GM18519 (cell line): Measurements from ENCODE around the gene DTNBP1.

Experiments
- ATAC-seq: cut with Tn5 transposase; IDR thresholded peaks from one replicate; pipeline ENCODE4 v1.9.1; 2021; ENCODE audit warnings: mild to moderate bottlenecking, moderate library complexity; ENCODE audit not compliant: unreplicated experiment, low FRiP score

The DTNBP1 gene

DNA sequence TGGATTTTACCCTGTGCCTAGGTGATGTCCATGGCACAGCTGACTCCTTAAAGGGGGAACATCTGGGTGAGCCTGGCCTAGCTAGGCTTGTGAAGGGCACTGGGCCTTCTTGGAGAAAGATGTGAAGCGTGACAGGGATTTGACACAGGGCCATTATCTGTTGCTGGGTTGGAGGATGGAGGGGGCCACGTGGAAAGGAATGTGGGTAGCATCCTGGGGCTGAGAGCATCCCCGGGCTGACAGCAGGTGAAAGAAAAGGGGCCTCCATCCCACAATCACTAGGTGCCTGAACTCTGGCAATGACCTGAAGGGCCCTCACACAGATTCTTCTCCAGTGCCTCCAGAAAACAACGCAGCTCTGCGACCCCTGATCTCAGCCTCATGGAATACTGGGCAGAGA lies 124.7 kb downstream of the DTNBP1 start:
- ATAC-seq: no peak

DNA sequence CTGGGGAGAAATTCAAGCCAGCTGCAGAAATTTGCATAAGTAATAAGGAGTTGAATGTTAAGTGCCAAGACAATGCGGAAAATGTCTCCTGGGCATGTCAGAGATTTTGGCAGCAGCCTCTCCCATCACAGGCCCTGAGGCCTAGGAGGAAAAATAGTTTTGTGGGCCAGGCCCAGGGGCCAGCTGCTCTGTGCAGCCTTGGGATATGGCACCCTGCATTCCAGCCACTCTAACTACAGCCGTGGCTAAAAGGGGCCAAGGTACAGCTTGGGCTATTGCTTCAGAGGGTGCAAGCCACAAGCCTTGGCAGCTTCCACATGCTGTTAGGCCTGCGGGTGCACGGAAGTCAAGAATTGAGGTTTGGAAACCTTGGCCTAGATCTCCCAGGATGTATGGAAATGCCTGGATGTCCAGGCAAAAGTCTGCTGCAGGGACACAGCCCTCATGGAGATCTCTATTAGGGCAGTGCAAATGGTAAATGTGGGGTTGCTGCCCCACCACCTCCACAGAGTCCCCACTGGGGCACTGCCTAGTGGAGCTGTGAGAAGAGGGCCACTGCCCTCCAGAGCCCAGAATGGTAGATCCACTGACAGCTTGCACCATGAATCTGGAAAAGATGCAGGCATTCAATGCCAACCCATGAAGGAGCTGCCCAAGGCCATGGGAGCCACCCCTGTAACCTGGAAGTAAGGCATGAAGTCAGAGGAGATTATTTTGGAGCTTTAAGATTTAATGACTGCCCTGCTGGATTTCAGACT lies 126.5 kb downstream of the DTNBP1 start:
- ATAC-seq: no peak

DNA sequence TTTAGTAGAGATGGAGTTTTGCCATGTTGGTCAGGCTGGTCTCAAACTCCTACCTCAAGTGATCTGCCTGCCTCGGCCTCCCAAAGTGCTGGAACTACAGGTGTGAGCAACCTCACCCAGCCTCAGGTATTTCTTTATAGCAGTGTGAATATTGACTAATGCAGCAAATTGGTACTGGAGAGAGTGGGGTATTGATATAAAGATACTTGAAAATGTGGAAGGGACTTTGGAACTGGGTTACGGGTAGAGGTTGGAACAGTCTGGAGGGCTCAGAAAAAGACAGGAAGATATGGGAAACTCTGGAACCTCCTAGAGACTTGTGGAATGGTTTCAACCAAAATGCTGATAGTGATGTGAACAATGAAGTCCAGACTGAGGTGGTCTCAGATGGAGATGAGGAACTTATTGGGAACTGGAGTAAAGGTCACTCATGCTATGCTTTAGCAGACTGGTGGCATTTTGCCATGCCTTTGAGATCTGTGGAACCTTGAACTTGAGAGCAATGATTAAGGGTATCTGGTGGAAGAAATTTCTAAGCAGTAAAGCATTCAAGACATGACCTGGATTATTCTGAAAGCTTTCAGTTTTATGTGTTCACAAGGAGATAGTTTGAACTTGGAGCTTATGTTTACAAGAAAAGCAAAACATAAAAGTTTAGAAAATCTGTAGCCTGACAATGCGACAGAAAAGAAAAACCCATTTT lies 127.2 kb downstream of the DTNBP1 start:
- ATAC-seq: no peak

DNA sequence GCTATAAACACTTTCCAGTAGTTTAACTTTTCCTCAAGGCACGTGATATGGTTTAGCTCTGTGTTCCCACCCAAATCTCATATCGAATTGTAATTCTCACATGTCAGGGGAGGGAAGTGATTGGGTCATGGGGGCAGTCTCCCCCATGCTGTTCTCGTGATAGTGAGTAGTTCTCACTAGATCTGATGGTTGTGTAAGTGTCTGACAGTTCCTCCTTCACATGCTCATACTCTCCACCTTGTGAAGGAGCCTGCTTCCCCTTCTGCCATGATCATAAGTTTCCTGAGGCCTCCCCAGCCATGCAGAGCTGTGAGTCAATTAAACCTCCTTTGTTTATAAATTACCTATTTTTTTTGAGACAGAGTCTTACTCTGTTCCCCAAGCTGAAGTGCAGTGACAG lies 127.9 kb downstream of the DTNBP1 start:
- no peak for ATAC-seq

DNA sequence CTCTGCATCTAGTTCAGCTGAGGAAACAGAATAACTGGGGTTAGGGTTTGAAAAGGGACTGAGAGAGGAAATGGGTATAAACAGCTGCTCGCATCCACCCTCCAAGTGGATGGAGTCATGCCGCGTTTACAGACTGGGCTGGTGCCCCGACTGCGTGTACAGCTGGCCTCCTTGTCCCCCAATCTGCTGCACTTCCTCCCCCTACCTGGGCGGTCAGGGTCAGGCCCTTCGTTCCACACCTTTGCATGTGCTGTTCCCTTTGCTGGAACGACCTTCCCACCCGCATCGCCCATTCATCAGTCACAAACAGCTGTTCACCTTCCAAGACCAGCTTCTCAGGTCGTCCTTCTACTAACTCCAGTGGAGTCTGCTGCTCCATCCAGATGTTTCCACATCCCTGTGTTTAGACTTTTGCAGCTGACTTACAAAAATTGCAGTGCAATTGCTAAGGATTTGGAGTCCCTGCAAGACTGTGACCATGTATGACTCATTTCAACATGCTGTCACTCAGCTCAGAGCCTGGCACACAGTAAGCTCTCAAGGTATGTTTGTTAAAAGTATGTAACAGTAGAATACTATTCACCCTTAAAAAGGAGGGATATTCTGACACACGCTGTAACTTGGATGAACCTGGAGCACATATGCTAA lies 129.3 kb downstream of the DTNBP1 start:
- no peak for ATAC-seq

DNA sequence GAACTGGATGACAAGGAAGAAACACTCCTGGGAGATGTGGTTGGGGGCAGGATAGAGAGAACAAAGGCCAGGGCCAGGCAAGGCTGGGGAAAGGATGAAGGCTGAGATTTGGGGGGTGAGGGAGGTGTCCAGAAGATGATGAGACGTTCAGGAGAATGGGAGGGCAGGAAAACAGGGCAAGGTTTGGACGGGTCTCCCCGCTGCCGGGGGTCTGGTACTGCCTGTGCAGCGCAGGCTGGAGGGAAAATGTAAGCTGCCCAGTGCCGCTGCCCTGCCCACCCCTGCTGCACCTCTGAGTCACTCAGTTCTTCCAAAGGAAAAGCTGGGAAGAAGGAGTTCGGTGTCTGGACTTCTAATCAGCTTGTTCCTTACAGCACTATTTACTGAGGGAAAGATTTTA lies 130.9 kb downstream of the DTNBP1 start:
- ATAC-seq: no peak

DNA sequence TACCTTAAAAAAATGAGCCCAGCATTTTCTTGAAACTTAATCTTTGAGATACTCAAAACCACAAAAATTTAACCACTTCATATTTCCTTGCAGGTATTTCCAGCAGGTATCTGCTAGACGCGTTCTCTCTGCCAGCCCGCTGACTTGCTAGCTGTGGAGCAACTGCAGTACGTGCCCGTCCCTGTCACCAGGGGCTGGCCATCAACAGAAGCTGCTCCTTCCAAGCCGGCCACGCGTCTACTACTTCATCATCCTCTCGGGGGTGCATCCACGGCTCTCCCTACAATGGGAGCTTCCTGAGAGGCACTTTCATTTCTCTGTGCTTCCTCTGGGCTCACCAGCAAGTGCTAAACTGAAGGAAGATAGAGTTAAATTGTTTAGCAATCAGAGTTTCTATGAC lies 132.4 kb downstream of the DTNBP1 start:
- no peak for ATAC-seq

DNA sequence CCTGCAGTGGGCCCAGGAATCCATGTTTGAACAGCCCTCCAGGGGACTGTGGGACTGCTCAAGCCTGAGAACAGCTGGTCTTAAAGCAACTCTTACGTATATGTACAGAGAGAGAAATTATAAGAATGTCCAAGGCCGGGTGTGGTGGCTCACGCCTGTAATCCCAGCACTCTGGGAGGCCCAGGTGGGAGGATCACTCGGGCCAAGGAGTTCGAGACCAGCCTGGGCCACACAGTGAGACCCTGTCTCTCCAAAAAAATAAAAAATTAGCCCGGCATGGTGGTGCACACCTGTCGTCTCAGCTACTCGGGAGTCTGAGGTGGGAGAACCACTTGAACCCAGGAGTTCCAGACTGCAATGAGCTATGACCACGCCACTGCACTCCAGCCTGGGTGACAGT lies 134.0 kb downstream of the DTNBP1 start:
- ATAC-seq: no peak

DNA sequence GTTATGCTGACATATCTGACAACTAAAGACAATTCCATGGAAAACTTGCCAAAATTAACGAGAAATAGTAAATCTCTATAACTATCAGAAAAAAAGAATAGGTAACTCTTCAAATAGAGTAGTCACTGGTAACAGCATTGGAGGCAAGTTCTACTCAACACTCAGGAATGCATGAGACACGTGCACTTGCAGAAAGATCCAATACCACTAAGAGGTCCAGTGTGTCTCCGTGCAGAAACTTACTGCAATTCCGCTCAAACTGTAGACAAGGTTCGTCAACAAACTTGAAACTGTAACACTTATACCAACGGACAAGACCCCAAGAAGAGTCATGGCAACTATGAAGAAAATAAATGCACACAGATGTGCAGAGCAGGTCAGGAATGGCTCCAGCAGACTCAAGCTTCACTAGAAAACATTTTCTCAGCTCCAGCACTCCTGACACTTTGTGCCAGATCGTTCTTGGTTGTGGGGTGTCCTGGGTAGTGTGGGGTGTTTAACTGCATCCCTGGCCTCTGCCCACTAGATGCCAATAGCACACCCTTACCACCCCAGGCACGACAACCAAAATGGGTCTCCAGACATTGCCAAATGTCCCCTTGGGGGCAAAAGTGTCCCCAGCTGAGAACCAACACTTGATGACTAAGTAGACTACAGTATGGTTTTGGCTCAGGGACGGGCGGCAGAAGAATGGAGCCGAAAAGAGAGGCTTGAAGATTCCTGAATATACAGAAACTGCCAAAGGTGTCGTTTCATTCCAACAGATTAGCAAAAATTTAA lies 134.8 kb downstream of the DTNBP1 start:
- ATAC-seq: no peak

DNA sequence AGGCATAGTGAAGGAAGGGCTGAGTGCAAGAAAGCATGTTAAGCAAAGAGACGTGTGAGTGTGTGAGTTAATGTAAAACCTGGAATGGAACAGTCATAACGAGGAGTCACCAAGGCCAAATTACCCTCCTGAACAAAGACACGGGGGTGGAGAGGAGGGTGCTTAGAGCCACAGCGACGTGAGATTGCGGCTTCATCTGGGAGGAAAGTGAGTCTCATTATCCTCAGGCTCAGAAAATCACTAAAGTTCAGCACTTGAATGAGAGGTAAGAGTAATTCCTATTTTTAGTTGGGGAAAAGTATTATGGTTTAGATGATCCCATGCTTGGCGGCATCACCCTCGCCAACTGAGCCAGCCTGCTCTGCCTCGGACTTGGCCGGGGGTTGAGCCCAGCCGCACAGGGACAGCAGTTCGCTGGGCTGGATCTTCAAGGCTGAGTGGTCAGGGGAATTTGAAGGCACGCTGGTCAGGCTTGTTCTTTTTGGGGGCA lies 136.6 kb downstream of the DTNBP1 start:
- ATAC-seq: no peak

DNA sequence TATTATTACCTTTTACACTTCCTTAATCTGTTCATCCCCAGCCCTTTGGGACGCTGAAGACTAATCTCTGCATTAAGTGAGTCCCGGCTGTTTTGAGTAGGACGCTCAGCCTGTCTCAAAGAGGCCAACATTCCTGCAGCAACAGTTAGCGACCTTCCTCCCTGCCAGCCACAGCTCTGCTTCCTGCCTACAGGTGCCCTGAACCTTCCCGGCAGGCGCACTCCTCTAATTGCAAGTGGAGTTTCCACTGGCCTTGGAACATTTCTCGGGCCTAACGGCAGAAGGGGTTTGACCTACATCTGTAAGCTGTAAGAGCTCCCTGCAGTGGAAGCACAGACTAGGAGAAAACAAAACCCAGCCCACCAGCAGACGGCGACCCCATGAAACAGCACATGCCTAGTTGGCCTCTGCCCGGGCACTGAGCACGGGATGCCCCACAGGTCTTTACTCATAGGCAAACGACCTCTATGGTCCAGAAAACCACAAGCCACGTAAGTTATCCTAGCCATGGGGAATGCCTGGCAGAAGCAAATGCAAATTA lies 137.9 kb downstream of the DTNBP1 start:
- no peak for ATAC-seq

DNA sequence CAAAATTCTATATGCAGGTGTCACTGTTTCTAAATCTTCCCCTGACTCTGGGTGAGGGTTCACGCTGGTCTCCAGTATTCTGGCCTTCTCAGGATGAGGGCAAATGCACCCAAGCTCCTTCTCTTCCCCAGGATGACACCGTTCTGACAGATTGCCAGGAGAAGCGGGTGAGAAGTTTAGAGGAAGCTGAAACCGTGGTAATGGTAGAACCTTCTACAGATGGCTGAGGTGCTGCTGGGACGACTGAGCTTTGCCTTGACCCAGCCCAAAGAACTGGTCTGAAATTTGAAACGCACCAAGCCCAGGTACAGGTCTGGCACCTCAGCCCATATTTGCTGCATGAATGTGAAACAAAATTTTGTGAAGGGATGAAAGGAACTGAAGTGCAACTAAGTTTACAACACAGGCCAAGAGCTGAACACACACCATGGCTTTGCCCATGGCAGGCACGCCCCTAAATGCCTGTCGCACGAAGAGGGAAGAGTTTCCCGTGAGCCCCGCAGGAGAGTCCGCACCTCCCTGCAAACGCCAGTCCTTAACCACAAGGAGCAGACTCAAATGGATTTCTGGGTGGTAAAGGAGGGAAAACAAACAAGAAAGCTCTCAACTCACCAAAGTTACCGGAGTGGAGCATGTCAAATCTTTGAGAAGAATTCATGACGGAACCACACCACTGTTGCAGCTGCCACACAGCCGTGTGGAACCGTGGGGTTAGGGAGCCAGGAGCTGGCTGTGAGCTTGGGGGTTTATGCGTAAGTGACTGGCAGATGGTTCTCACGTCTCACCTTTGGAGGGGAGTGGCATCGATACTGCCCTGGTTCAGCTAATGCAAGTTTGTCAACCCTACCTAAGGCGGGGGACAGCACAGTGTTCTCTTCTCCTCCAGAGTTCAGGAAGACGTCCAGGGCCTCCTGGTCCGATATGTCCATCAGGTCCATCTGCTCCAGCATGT lies 138.9 kb downstream of the DTNBP1 start:
- ATAC-seq: no peak

DNA sequence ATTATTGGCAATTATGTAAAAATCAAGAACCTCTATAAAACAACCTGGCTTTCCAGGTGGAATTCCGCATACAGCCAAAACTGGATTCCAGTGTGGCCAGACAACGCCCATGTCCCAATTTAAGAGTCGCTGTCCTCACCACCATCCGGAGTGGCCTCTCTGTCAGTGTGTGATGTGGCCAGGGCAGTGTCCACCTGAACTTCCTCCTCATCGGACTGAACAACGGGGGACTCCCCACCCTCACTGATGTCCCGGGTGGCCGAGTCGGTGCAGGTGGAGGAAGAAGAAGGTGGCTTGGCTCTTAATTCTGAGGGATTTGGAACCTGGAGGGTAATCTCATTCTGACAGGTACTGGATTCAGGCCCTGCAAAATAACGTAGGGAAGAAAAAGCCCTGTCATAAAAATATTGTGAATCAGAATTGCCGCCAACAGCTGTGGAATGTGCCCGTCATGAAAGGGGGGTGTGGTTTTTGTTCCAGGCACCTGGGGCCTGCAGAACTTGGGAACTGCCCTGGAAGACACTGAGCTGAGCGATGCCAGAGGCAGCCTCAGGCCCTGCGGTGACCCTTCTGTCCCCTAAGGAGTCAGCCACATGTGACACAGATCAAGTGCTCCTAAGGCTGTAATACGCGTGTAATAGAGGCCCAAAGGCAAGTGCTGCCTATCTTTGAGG lies 139.8 kb downstream of the DTNBP1 start:
- ATAC-seq: no peak

DNA sequence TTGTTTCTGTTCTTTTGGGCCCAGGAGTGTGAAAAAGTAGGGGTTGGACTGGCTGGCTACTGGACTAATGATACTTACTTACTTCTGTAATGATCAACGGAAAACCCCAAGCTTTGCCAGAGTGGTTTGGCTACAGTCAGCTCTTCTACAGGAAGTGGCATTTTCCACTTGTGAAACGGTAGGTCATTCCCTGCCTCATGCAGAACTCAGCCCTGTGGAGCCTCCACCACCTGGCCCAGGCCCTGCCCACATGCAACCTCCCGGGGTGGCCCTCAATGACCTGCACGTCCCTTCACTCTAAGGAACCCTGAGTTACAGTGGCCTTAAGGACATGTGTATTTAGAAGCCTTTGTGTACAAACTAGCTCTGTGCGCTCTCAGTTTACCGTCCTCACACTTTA lies 140.4 kb downstream of the DTNBP1 start:
- no peak for ATAC-seq

DNA sequence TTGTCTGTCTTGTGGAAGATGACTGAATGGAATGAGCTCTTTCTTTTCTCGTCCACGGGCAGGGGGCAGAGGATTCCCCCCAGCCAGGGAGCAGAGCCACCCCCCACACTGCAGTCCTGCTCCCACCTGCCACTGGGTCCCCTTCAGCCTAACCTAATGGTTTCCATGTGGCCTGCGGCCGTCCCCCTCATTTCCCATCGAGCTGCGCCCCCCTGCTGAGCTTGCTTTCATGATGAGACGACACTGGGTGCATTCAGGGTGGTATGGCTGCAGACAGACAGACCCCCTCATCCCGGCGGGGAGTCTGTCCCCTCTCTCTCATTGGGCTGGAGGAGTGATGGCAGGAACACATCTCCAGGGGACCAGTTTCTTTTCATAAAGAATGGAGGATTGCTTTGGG lies 140.8 kb downstream of the DTNBP1 start:
- ATAC-seq: no peak

DNA sequence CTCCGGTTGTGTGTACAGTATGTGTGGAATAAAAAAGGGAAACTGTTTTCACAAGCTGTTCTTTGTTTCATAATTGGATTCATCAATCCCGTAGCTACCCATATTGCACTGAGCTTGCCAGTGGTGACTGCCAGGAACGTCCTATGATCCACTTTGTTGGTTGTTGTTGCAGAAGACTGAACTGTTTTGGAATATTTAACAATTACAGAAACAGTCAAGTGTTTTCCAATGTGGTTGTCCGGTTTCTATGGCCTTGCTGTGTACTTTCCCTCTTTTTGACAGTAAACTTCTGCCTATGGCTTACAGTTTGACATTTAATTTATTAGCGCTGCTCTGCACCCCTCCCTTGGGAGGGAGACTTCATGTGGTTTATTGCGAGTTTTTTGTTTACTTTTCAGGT lies 141.2 kb downstream of the DTNBP1 start:
- no peak for ATAC-seq

DNA sequence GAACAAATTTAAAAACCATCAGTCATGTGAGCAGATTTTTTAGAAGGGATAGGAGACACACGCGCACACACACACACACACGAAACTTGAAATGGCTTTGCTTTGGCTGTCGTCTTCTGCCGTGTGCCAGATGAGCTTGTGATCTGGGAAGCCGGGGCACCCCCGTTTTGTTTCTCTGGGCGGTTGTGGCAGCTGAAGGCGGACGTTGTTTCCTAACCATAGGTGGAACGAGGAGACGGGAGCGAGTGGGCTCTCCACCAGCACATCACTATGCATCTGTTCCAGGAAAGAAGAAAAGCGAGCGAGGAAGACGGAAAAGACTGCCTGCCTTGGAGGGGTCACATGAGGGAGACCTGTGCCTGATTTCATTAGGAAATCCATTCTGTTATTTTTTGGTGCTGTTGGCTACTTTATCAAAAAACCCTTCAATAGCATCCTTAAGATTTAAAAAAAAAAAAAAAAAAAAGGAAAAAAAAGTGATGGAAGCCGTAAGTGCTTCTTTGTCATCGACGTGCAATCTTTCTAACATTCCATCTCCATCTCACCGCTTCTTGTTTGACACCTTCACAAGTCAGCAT lies 142.1 kb downstream of the DTNBP1 start:
- no peak for ATAC-seq

DNA sequence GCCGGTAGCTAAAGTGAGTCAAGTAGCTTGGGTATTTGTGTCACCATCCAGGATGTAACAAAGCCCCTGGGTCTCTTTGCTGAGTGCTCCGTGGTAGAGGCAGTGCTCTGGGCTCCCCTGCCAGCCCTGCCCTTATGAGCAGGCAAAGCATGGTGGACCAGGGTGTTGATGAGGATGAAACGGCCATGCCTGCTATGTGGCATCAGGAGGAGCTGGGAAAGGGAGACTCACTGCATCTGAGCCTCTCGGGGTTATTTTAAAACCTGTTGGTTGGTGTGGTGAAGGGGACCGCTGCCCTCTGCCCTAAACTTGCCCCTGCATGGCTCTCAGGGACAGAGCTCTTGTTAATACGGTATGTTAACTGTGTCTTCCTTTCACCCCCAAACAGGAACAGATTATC lies 143.1 kb downstream of the DTNBP1 start:
- no peak for ATAC-seq

DNA sequence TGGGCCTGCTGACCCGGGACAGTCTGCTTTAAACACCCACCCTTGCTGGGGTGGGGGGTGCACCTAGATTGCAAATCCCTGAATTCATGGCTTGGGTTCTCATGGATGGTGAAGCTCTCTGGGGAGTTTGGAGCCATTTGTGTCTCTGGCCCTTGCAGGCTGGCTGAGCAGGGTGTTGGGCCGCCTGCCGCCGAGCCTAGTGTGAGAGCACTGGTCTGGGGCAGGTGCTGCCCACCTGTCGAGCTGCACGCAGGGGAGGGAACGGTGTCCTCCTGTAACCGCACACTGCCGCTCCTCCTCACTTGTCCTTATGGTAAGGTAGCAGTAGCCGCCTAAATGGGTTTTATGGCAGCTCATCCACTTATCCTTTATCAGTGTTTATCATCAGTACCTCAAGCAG lies 143.9 kb downstream of the DTNBP1 start:
- no peak for ATAC-seq
